ENCODE data around the gene RPS6KL1.

The RPS6KL1 gene

GRCh38 chr14:74922752-74923401 is at the start of gene RPS6KL1:
TSS of gene RPS6KL1 (minus strand) at chr14:74923260. CDS start at chr14:74921541, 1,719 bp downstream.
- in situ Hi-C loops (cut with MboI; ENCODE audit: low sequenced_read_pairs), result loop anchor here (25.0 kb wide), 1 partner anchor 164 kb away; no protein-coding TSS in a partner anchor

- in situ Hi-C loops (cut with MboI; ENCODE audit: low sequenced_read_pairs), result no loop called here
Measured at GRCh38 chr14:74968811-74969210, 45.8 kb upstream of the RPS6KL1 start.

- in situ Hi-C loops (cut with MboI; ENCODE audit: low sequenced_read_pairs), result no loop called here
Measured at GRCh38 chr14:74965486-74966153, 42.6 kb upstream of the RPS6KL1 start.

- in situ Hi-C loops (cut with MboI; ENCODE audit: low sequenced_read_pairs), result no loop called here
Measured at GRCh38 chr14:74964787-74965485, 41.9 kb upstream of the RPS6KL1 start.

- in situ Hi-C loops (cut with MboI; ENCODE audit: low sequenced_read_pairs), result no loop called here
Measured at GRCh38 chr14:74963705-74964271, 40.7 kb upstream of the RPS6KL1 start.

GRCh38 chr14:74963178-74963704 is 40.2 kb upstream of the RPS6KL1 start:
- in situ Hi-C loops (cut with MboI; ENCODE audit: low sequenced_read_pairs), result no loop called here

- in situ Hi-C loops (cut with MboI; ENCODE audit: low sequenced_read_pairs), result no loop called here
Measured at GRCh38 chr14:74962493-74962892, 39.4 kb upstream of the RPS6KL1 start.

GRCh38 chr14:74962046-74962445 is 39.0 kb upstream of the RPS6KL1 start:
- in situ Hi-C loops (cut with MboI; ENCODE audit: low sequenced_read_pairs), result no loop called here

- in situ Hi-C loops (cut with MboI; ENCODE audit: low sequenced_read_pairs), result no loop called here
Measured at GRCh38 chr14:74961238-74961911, 38.3 kb upstream of the RPS6KL1 start.

- in situ Hi-C loops (cut with MboI; ENCODE audit: low sequenced_read_pairs), result no loop called here
Measured at GRCh38 chr14:74960736-74961135, 37.7 kb upstream of the RPS6KL1 start.

- in situ Hi-C loops (cut with MboI; ENCODE audit: low sequenced_read_pairs), result no loop called here
Measured at GRCh38 chr14:74959596-74960180, 36.6 kb upstream of the RPS6KL1 start.

- in situ Hi-C loops (cut with MboI; ENCODE audit: low sequenced_read_pairs), result no loop called here
Measured at GRCh38 chr14:74956280-74957072, 33.4 kb upstream of the RPS6KL1 start.

- in situ Hi-C loops (cut with MboI; ENCODE audit: low sequenced_read_pairs), result no loop called here
Measured at GRCh38 chr14:74956027-74956279, 32.9 kb upstream of the RPS6KL1 start.

- in situ Hi-C loops (cut with MboI; ENCODE audit: low sequenced_read_pairs), result no loop called here
Measured at GRCh38 chr14:74955229-74956026, 32.4 kb upstream of the RPS6KL1 start, which contains the start of gene PGF. TSS of gene PGF (minus strand) at chr14:74955597. CDS start at chr14:74955242, 355 bp downstream.

GRCh38 chr14:74954947-74955228 is 31.8 kb upstream of the RPS6KL1 start:
- in situ Hi-C loops (cut with MboI; ENCODE audit: low sequenced_read_pairs), result no loop called here

- in situ Hi-C loops (cut with MboI; ENCODE audit: low sequenced_read_pairs), result no loop called here
Measured at GRCh38 chr14:74954232-74954946, 31.3 kb upstream of the RPS6KL1 start.

- in situ Hi-C loops (cut with MboI; ENCODE audit: low sequenced_read_pairs), result no loop called here
Measured at GRCh38 chr14:74953686-74954085, 30.6 kb upstream of the RPS6KL1 start.

GRCh38 chr14:74952697-74953484 is 29.8 kb upstream of the RPS6KL1 start:
- in situ Hi-C loops (cut with MboI; ENCODE audit: low sequenced_read_pairs), result no loop called here

Measured in HL-60/S4 (cell line).